WTC11 (cell line): ENCODE data around the gene HIPK3. TPM values are rescaled to one million over a fixed set of nuclear protein-coding genes. Genes with fewer than 3 reads are reported as not detected.

Experiments
- ATAC-seq: fragments of 200-7000 bp; cut with Tn5 transposase; 2 replicates; pipeline ENCODE4 v1.10.0; 2021; ENCODE audit warnings: mild to moderate bottlenecking, moderate library complexity
- CTCF ChIA-PET: fragments of 300-600 bp; sonication (Branson Sonifier 250); formaldehyde crosslinking; loops from one replicate; lab custom pipeline; 2021; ENCODE audit warnings: antibody characterized with exemption; lab: Charles Lee
- POLR2A ChIA-PET: fragments of 350-600 bp; sonication (Branson Sonifier 250); formaldehyde crosslinking; loops from one replicate; lab custom pipeline; 2021; ENCODE audit warnings: antibody characterized with exemption; lab: Charles Lee
- DNase-seq: peaks from one replicate; pipeline ENCODE4 v3.0.0; 2021; ENCODE audit warnings: low spot score
- H3K27ac Mint-ChIP-seq: 2 replicates; pipeline ENCODE4 v1.8.0; 2021; ENCODE audit warnings: mixed read lengths
- H3K27me3 Mint-ChIP-seq: 2 replicates; pipeline ENCODE4 v1.8.0; 2021; ENCODE audit warnings: low read depth, mild to moderate bottlenecking, moderate library complexity, mixed read lengths
- H3K36me3 Mint-ChIP-seq: 2 replicates; pipeline ENCODE4 v1.8.0; 2021; ENCODE audit warnings: mixed read lengths
- H3K4me1 Mint-ChIP-seq: 2 replicates; pipeline ENCODE4 v1.8.0; 2022; ENCODE audit warnings: mixed read lengths
- H3K4me3 Mint-ChIP-seq: 2 replicates; pipeline ENCODE4 v1.8.0; 2021; ENCODE audit warnings: mild to moderate bottlenecking, moderate library complexity, mixed read lengths
- H3K9me3 Mint-ChIP-seq: 2 replicates; pipeline ENCODE4 v1.8.0; 2021; ENCODE audit warnings: mixed read lengths
- ESRRA ChIP-seq: sonication (generic); formaldehyde crosslinking; IDR thresholded peaks from 2 replicates; pipeline ENCODE4 v1.8.1; 2022; ENCODE audit warnings: mild to moderate bottlenecking, missing genetic modification reagents, borderline replicate concordance
- FOXJ3 ChIP-seq: sonication (generic); formaldehyde crosslinking; IDR thresholded peaks from 2 replicates; pipeline ENCODE4 v1.9.0; 2021; ENCODE audit warnings: missing genetic modification reagents, mild to moderate bottlenecking, borderline replicate concordance
- HMGA2 ChIP-seq: fragments of 250-450 bp; sonication (Bioruptor Pico); IDR thresholded peaks from 2 replicates; pipeline ENCODE4 v1.4.0; 2021; ENCODE audit warnings: mild to moderate bottlenecking, moderate library complexity
- NR1H2 ChIP-seq: sonication (generic); formaldehyde crosslinking; IDR thresholded peaks from 2 replicates; pipeline ENCODE4 v1.9.0; 2021; ENCODE audit warnings: mild to moderate bottlenecking, moderate library complexity, missing genetic modification reagents
- PRRX2 ChIP-seq: fragments of 250-450 bp; sonication (Bioruptor Pico); IDR thresholded peaks from 2 replicates; pipeline ENCODE4 v1.8.0; 2021; ENCODE audit warnings: mild to moderate bottlenecking
- RELA ChIP-seq: sonication (generic); formaldehyde crosslinking; IDR thresholded peaks from 2 replicates; pipeline ENCODE4 v1.8.1; 2022; ENCODE audit warnings: missing genetic modification reagents, mild to moderate bottlenecking, borderline replicate concordance
- SMAD4 ChIP-seq: sonication (generic); formaldehyde crosslinking; IDR thresholded peaks from 2 replicates; pipeline ENCODE4 v1.8.0; 2022; ENCODE audit warnings: mild to moderate bottlenecking, missing genetic modification reagents
- SOX15 ChIP-seq: fragments of 250-450 bp; sonication (Bioruptor Pico); IDR thresholded peaks from 2 replicates; pipeline ENCODE4 v1.9.0; 2021; ENCODE audit warnings: mild to moderate bottlenecking
- SP1 ChIP-seq: sonication (generic); formaldehyde crosslinking; conservative IDR thresholded peaks from 2 replicates; pipeline ENCODE4 v1.8.1; 2022; ENCODE audit warnings: missing genetic modification reagents
- TEAD4 ChIP-seq: sonication (generic); formaldehyde crosslinking; IDR thresholded peaks from 2 replicates; pipeline ENCODE4 v1.8.0; 2022; ENCODE audit warnings: mild to moderate bottlenecking, missing genetic modification reagents
- ZNF219 ChIP-seq: sonication (generic); formaldehyde crosslinking; IDR thresholded peaks from 2 replicates; pipeline ENCODE4 v1.8.0; 2023; ENCODE audit warnings: missing genetic modification reagents, mild to moderate bottlenecking, borderline replicate concordance
- total RNA-seq: library from RNA; stranded (reverse); gene quantifications from 3 replicates; pipeline ENCODE4 v1.2.3, GENCODE V29; 2021
- TF ChIP-seq, protein P1 (sequence below): sonication (generic); formaldehyde crosslinking; IDR thresholded peaks from 2 replicates; pipeline ENCODE4 v1.8.0; 2023; ENCODE audit warnings: mild to moderate bottlenecking, missing genetic modification reagents
- TF ChIP-seq, protein P2 (sequence below): fragments of 250-450 bp; sonication (Bioruptor Pico); conservative IDR thresholded peaks from 2 replicates; pipeline ENCODE4 v1.9.0; 2021; ENCODE audit warnings: mild to moderate bottlenecking
- TF ChIP-seq, protein P3 (sequence below): sonication (generic); formaldehyde crosslinking; IDR thresholded peaks from 2 replicates; pipeline ENCODE4 v1.8.0; 2022; ENCODE audit warnings: mild to moderate bottlenecking, missing genetic modification reagents
- TF ChIP-seq, protein P4 (sequence below): sonication (generic); formaldehyde crosslinking; IDR thresholded peaks from 2 replicates; pipeline ENCODE4 v1.8.1; 2022; ENCODE audit warnings: low read depth, mild to moderate bottlenecking, moderate library complexity, missing genetic modification reagents, borderline replicate concordance
- TF ChIP-seq, protein P5 (sequence below): fragments of 250-450 bp; sonication (Bioruptor Pico); IDR thresholded peaks from 2 replicates; pipeline ENCODE4 v1.9.0; 2021; ENCODE audit warnings: mild to moderate bottlenecking
- TF ChIP-seq, protein P6 (sequence below): sonication (generic); formaldehyde crosslinking; conservative IDR thresholded peaks from 2 replicates; pipeline ENCODE4 v1.8.1; 2022; ENCODE audit warnings: mild to moderate bottlenecking, missing genetic modification reagents
- TF ChIP-seq, protein P7 (sequence below): sonication (generic); formaldehyde crosslinking; IDR thresholded peaks from 2 replicates; pipeline ENCODE4 v1.8.0; 2022; ENCODE audit warnings: mild to moderate bottlenecking, missing genetic modification reagents
- TF ChIP-seq, protein P8 (sequence below): sonication (generic); formaldehyde crosslinking; IDR thresholded peaks from 2 replicates; pipeline ENCODE4 v1.8.1; 2023; ENCODE audit warnings: mild to moderate bottlenecking, moderate library complexity, missing genetic modification reagents
- TF ChIP-seq, protein P9 (sequence below): sonication (generic); formaldehyde crosslinking; IDR thresholded peaks from 2 replicates; pipeline ENCODE4 v1.8.1; 2023; ENCODE audit warnings: mild to moderate bottlenecking, missing genetic modification reagents, moderate library complexity
- TF ChIP-seq, protein P10 (sequence below): sonication (generic); formaldehyde crosslinking; IDR thresholded peaks from 2 replicates; pipeline ENCODE4 v1.8.0; 2023; ENCODE audit warnings: missing genetic modification reagents

The HIPK3 gene
- total RNA-seq, 1 experiment from 2014 or later, result 24.1 TPM

DNA sequence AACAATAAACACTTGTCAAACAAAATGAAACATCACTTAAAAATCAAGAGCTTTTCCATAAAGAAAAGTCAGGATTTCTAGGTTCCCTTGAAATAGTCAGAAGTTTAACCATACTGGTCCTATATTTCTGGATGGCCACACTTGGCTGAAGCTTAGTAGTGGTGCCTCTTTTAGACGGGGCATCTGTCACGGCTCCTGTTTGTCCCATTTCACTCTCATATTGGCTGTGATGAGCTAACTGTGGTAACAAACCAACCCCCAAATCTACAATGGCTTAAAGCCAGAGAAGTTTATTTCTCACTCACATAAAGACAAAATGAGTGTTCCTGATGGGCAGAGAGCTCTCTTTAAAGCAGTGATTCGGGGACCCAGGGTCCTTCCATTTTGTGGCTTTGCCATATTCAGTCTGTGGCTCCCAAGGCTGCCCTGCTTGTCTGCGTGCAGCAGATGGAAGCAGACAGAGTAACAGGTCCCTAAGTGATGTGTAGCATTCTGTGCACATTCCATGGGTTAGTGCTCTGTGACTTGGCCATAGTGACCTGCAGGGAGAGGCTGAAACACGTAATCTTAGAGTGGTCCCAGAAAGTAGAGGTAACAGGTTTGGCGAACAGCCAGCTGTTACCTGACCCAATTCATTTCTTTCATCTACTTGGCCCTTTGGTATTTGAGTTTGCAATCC is 137.4 kb downstream of the HIPK3 start:
- Mint-ChIP-seq H3K27ac (no peak overlapping the region), H3K4me3 (no peak overlapping the region), H3K9me3 (no peaks in the 10 kb centered on the region), H3K36me3 (no peaks in the 10 kb centered on the region), H3K27me3 (no peaks in the 10 kb centered on the region), H3K4me1 (no peaks in the 10 kb centered on the region)
- TF ChIP-seq, protein P1, sequence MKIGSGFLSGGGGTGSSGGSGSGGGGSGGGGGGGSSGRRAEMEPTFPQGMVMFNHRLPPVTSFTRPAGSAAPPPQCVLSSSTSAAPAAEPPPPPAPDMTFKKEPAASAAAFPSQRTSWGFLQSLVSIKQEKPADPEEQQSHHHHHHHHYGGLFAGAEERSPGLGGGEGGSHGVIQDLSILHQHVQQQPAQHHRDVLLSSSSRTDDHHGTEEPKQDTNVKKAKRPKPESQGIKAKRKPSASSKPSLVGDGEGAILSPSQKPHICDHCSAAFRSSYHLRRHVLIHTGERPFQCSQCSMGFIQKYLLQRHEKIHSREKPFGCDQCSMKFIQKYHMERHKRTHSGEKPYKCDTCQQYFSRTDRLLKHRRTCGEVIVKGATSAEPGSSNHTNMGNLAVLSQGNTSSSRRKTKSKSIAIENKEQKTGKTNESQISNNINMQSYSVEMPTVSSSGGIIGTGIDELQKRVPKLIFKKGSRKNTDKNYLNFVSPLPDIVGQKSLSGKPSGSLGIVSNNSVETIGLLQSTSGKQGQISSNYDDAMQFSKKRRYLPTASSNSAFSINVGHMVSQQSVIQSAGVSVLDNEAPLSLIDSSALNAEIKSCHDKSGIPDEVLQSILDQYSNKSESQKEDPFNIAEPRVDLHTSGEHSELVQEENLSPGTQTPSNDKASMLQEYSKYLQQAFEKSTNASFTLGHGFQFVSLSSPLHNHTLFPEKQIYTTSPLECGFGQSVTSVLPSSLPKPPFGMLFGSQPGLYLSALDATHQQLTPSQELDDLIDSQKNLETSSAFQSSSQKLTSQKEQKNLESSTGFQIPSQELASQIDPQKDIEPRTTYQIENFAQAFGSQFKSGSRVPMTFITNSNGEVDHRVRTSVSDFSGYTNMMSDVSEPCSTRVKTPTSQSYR, result no peak
- TF ChIP-seq, protein P2, sequence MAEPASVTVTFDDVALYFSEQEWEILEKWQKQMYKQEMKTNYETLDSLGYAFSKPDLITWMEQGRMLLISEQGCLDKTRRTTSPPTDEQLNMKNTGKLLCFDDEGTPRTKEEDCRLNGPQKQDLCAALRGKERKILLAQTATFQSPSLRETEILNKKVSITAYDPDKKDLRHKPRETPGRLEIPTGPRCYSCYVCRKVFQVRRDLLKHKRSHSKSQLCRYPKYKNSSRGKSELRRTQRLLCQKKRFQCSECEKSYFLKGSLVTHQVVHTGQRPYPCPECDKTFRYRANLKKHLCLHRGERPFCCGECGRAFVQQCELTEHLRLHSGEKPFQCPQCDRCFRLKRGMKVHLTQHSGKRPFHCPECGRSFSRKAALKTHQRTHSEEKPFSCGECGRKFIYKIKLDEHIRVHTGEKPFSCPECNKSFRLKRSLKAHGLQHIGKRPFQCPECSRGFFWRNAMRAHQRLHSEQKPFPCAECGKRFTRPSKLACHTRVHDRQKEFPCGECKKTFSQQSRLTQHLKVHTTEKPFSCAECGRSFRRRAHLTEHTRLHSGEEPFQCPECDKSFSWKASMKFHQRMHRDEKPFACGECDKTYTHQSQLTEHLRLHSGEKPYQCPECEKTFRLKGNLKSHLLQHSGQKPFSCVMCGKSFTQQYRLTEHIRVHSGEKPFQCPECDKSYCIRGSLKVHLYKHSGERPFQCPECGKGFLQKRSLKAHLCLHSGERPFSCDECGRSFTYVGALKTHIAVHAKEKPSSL, result no peak
- TF ChIP-seq FOXJ3, result no peak
- TF ChIP-seq SP1 (CRISPR knock-in tag), result no peak
- TF ChIP-seq, protein P3, sequence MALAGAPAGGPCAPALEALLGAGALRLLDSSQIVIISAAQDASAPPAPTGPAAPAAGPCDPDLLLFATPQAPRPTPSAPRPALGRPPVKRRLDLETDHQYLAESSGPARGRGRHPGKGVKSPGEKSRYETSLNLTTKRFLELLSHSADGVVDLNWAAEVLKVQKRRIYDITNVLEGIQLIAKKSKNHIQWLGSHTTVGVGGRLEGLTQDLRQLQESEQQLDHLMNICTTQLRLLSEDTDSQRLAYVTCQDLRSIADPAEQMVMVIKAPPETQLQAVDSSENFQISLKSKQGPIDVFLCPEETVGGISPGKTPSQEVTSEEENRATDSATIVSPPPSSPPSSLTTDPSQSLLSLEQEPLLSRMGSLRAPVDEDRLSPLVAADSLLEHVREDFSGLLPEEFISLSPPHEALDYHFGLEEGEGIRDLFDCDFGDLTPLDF (CRISPR knock-in tag), result no peak
- no peak for TF ChIP-seq TEAD4 (CRISPR knock-in tag)
- TF ChIP-seq, protein P4, sequence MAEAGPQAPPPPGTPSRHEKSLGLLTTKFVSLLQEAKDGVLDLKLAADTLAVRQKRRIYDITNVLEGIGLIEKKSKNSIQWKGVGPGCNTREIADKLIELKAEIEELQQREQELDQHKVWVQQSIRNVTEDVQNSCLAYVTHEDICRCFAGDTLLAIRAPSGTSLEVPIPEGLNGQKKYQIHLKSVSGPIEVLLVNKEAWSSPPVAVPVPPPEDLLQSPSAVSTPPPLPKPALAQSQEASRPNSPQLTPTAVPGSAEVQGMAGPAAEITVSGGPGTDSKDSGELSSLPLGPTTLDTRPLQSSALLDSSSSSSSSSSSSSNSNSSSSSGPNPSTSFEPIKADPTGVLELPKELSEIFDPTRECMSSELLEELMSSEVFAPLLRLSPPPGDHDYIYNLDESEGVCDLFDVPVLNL (CRISPR knock-in tag), result no peak
- TF ChIP-seq SMAD4 (CRISPR knock-in tag), result no peak
- TF ChIP-seq, protein P5, sequence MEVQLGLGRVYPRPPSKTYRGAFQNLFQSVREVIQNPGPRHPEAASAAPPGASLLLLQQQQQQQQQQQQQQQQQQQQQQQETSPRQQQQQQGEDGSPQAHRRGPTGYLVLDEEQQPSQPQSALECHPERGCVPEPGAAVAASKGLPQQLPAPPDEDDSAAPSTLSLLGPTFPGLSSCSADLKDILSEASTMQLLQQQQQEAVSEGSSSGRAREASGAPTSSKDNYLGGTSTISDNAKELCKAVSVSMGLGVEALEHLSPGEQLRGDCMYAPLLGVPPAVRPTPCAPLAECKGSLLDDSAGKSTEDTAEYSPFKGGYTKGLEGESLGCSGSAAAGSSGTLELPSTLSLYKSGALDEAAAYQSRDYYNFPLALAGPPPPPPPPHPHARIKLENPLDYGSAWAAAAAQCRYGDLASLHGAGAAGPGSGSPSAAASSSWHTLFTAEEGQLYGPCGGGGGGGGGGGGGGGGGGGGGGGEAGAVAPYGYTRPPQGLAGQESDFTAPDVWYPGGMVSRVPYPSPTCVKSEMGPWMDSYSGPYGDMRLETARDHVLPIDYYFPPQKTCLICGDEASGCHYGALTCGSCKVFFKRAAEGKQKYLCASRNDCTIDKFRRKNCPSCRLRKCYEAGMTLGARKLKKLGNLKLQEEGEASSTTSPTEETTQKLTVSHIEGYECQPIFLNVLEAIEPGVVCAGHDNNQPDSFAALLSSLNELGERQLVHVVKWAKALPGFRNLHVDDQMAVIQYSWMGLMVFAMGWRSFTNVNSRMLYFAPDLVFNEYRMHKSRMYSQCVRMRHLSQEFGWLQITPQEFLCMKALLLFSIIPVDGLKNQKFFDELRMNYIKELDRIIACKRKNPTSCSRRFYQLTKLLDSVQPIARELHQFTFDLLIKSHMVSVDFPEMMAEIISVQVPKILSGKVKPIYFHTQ, result no peak
- TF ChIP-seq, protein P6, sequence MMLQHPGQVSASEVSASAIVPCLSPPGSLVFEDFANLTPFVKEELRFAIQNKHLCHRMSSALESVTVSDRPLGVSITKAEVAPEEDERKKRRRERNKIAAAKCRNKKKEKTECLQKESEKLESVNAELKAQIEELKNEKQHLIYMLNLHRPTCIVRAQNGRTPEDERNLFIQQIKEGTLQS, result no peak
- no peak for TF ChIP-seq RELA
- TF ChIP-seq PRRX2, result no peak
- CTCF ChIA-PET, result no interaction called here
- POLR2A ChIA-PET, result no interaction called here
- ATAC-seq, result no peak
- DNase-seq, result no peak

DNA sequence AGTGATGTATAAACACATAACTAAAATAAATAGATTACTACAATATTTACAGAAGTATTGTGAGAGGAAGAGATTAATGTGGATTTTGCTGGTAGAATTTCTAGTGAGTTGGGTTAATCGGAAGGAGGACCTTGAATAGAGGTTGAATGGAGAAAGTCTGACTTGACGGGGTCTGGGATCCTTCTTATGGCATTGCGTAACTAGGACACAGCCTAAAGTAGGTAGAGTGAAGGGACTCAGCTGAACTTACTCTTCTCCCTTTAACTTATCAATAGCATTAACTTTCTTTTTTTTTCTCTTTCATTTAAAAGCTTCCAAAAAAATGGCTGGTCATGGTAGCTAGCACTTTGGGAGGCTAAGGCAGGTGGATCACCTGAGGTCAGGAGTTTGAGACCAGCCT is 139.2 kb downstream of the HIPK3 start:
- Mint-ChIP-seq H3K27me3 (no peaks in the 10 kb centered on the region), H3K36me3 (no peaks in the 10 kb centered on the region), H3K27ac (no peak overlapping the region), H3K4me3 (no peak overlapping the region), H3K9me3 (no peaks in the 10 kb centered on the region), H3K4me1 (no peaks in the 10 kb centered on the region)
- CTCF ChIA-PET, result interaction anchor here (1.2 kb wide), 1 partner anchor 286 kb away, joined by 3 read pairs; no protein-coding TSS in a partner anchor
- ATAC-seq (no peak), DNase-seq (no peak)
- POLR2A ChIA-PET, result no interaction called here
- no peak for TF ChIP-seq HMGA2 (CRISPR knock-in tag)
- TF ChIP-seq SOX15 (CRISPR knock-in tag), result no peak
- TF ChIP-seq NR1H2 (CRISPR knock-in tag), result no peak
- TF ChIP-seq, protein P7, sequence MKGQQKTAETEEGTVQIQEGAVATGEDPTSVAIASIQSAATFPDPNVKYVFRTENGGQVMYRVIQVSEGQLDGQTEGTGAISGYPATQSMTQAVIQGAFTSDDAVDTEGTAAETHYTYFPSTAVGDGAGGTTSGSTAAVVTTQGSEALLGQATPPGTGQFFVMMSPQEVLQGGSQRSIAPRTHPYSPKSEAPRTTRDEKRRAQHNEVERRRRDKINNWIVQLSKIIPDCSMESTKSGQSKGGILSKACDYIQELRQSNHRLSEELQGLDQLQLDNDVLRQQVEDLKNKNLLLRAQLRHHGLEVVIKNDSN (CRISPR knock-in tag), result no peak
- TF ChIP-seq, protein P8, sequence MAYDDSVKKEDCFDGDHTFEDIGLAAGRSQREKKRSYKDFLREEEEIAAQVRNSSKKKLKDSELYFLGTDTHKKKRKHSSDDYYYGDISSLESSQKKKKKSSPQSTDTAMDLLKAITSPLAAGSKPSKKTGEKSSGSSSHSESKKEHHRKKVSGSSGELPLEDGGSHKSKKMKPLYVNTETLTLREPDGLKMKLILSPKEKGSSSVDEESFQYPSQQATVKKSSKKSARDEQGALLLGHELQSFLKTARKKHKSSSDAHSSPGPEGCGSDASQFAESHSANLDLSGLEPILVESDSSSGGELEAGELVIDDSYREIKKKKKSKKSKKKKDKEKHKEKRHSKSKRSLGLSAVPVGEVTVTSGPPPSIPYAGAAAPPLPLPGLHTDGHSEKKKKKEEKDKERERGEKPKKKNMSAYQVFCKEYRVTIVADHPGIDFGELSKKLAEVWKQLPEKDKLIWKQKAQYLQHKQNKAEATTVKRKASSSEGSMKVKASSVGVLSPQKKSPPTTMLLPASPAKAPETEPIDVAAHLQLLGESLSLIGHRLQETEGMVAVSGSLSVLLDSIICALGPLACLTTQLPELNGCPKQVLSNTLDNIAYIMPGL (CRISPR knock-in tag), result no peak
- TF ChIP-seq, protein P9, sequence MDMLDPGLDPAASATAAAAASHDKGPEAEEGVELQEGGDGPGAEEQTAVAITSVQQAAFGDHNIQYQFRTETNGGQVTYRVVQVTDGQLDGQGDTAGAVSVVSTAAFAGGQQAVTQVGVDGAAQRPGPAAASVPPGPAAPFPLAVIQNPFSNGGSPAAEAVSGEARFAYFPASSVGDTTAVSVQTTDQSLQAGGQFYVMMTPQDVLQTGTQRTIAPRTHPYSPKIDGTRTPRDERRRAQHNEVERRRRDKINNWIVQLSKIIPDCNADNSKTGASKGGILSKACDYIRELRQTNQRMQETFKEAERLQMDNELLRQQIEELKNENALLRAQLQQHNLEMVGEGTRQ (CRISPR knock-in tag), result no peak
- TF ChIP-seq ZNF219, result no peak
- TF ChIP-seq ESRRA, result no peak
- TF ChIP-seq, protein P10, sequence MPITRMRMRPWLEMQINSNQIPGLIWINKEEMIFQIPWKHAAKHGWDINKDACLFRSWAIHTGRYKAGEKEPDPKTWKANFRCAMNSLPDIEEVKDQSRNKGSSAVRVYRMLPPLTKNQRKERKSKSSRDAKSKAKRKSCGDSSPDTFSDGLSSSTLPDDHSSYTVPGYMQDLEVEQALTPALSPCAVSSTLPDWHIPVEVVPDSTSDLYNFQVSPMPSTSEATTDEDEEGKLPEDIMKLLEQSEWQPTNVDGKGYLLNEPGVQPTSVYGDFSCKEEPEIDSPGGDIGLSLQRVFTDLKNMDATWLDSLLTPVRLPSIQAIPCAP (CRISPR knock-in tag), result no peak
